ENCODE data around the gene TSGA10IP.
A peak's percentile ranks its signal among the peaks of the same experiment; 100 is the strongest.
"Not testable (repeated sequence)": the region's sequence is repeated elsewhere in the genome, so short reads cannot be mapped to it uniquely, and the experiment has no call there.

Gene TSGA10IP

GRCh38 chr11:65947603-65948125, 2.4 kb downstream of the TSGA10IP start:
- DNase-seq (ENCODE audit: low read depth), result no peak

GRCh38 chr11:65950711-65951110, 5.4 kb downstream of the TSGA10IP start:
- not testable (repeated sequence) for DNase-seq (ENCODE audit: low read depth)

GRCh38 chr11:65951641-65952040, 6.4 kb downstream of the TSGA10IP start:
- not testable (repeated sequence) for DNase-seq (ENCODE audit: low read depth)

GRCh38 chr11:65952052-65952521, 6.8 kb downstream of the TSGA10IP start:
- no peak for DNase-seq (ENCODE audit: low read depth)

- no peak for DNase-seq (ENCODE audit: low read depth)
Measured at GRCh38 chr11:65953471-65953870, 8.2 kb downstream of the TSGA10IP start.

GRCh38 chr11:65954771-65955170, 9.5 kb downstream of the TSGA10IP start:
- DNase-seq (ENCODE audit: low read depth), result no peak

- no peak for DNase-seq (ENCODE audit: low read depth)
Measured at GRCh38 chr11:65958291-65958690, 13.0 kb downstream of the TSGA10IP start.

GRCh38 chr11:65958774-65959420, 13.6 kb downstream of the TSGA10IP start:
- no peak for DNase-seq (ENCODE audit: low read depth)

- DNase-seq (ENCODE audit: low read depth), result no peak
Measured at GRCh38 chr11:65960824-65961266, 15.6 kb downstream of the TSGA10IP start.

GRCh38 chr11:65961267-65962140, 16.2 kb downstream of the TSGA10IP start, which contains the start of gene SART1:
SART1 (plus strand) TSS chr11:65961734; CDS start chr11:65961781, 47 bp downstream.
- DNase-seq (ENCODE audit: low read depth), result peak; percentile 96

- DNase-seq (ENCODE audit: low read depth), result no peak
Measured at GRCh38 chr11:65962141-65962564, 16.9 kb downstream of the TSGA10IP start.

- DNase-seq (ENCODE audit: low read depth), result no peak
Measured at GRCh38 chr11:65964906-65965305, 19.6 kb downstream of the TSGA10IP start.

GRCh38 chr11:65965986-65966762, 20.9 kb downstream of the TSGA10IP start:
- no peak for DNase-seq (ENCODE audit: low read depth)

- no peak for DNase-seq (ENCODE audit: low read depth)
Measured at GRCh38 chr11:65967329-65967934, 22.2 kb downstream of the TSGA10IP start.

GRCh38 chr11:65968600-65969482, 23.6 kb downstream of the TSGA10IP start:
- DNase-seq (ENCODE audit: low read depth), result no peak

GRCh38 chr11:65972116-65972515, 26.8 kb downstream of the TSGA10IP start:
- no peak for DNase-seq (ENCODE audit: low read depth)

GRCh38 chr11:65973439-65974110, 28.3 kb downstream of the TSGA10IP start:
- no peak for DNase-seq (ENCODE audit: low read depth)

- no peak for DNase-seq (ENCODE audit: low read depth)
Measured at GRCh38 chr11:65975771-65976170, 30.5 kb downstream of the TSGA10IP start.

GRCh38 chr11:65976216-65977176, 31.2 kb downstream of the TSGA10IP start:
- no peak for DNase-seq (ENCODE audit: low read depth)

Data from stimulated activated CD8-positive, alpha-beta memory T cell treated with anti-CD3 and anti-CD28 coated beads, Interleukin-4, amount 100 ng/mL, for 24 hours (primary cell).